Measurements from ENCODE around the gene HBE1. TPM values are rescaled to one million over a fixed set of nuclear protein-coding genes. Genes with fewer than 3 reads are reported as not detected.

The HBE1 gene
- total and polyA plus RNA-seq, 9 of the 15 experiments (the other 6 are each of a cell fraction or from before 2014, with no cell fraction given), result 612 to 10,250 (median 2,181) TPM

- TF ChIP-seq THAP12 (CRISPR knock-in tag; IDR thresholded peaks at IDR 0.05) (no peak), CCAR2 (IDR thresholded peaks at IDR 0.05; ENCODE audit: low read depth, low read length) (no peak), PTRF (tag; IDR thresholded peaks at IDR 0.05) (no peak), SIN3B (IDR thresholded peaks at IDR 0.05; ENCODE audit: low read depth) (no peak), TBP (optimal IDR thresholded peaks at IDR 0.05; ENCODE audit: low read depth, low read length) (peak; percentile 33), E2F4 (CRISPR knock-in tag; IDR thresholded peaks at IDR 0.05; ENCODE audit: low read depth) (no peak), TCF3 (CRISPR knock-in tag; IDR thresholded peaks at IDR 0.05) (peak; percentile 96), HEY1 (CRISPR knock-in tag; IDR thresholded peaks at IDR 0.05; ENCODE audit: borderline replicate concordance) (no peak), ZNF398 (CRISPR knock-in tag; IDR thresholded peaks at IDR 0.05) (no peak), NFE2 (IDR thresholded peaks at IDR 0.05; ENCODE audit: low read depth) (peak; percentile 80), FUS (optimal IDR thresholded peaks at IDR 0.05; ENCODE audit: low read depth, low read length) (no peak), KAT8 (IDR thresholded peaks at IDR 0.05; ENCODE audit: low read depth) (no peak), ETV5 (CRISPR knock-in tag; IDR thresholded peaks at IDR 0.05; ENCODE audit: low read depth) (no peak), ZNF134 (CRISPR knock-in tag; conservative IDR thresholded peaks at IDR 0.05) (no peak), ZNF830 (CRISPR knock-in tag; IDR thresholded peaks at IDR 0.05) (no peak), ZNF124 (CRISPR knock-in tag; IDR thresholded peaks at IDR 0.05) (no peak), MEF2A (IDR thresholded peaks at IDR 0.05; ENCODE audit: control insufficient read depth, low read depth, low read length) (no peak), ZNF780A (CRISPR knock-in tag; IDR thresholded peaks at IDR 0.05) (no peak), ZBTB17 (CRISPR knock-in tag; IDR thresholded peaks at IDR 0.05) (0 out of 2 replicates have a peak, but pooled peaks have one; percentile 26), JUND (IDR thresholded peaks at IDR 0.05; ENCODE audit: borderline replicate concordance, low read depth, low read length) (peak; percentile 98), JUND (tag; IDR thresholded peaks at IDR 0.05; ENCODE audit: borderline replicate concordance, low read depth, low read length) (peak; percentile 87; the same call in 1 of the 3 replicates), ZC3H11A (IDR thresholded peaks at IDR 0.05; ENCODE audit: low read depth, low read length) (no peak)
Observed at GRCh38 chr11:5288108-5288905, 18.6 kb upstream of the HBE1 start (continued).

Measured in K562 (cell line).